ENCODE data around the gene CLIC5. TPM values are rescaled to one million over a fixed set of nuclear protein-coding genes. Genes with fewer than 3 reads are reported as not detected.

CLIC5 gene
- total RNA-seq, 2 experiments from 2014 or later: 0.03 to 0.08 TPM

- Histone ChIP-seq H3K9me2 (ENCODE audit: insufficient read depth, low read length) (no peaks in the 10 kb centered on the region), H4K20me1 (ENCODE audit: insufficient read depth, low read length) (no peaks in the 10 kb centered on the region), H3K4me1 (ENCODE audit: insufficient read depth, low read length, poor library complexity, severe bottlenecking) (no peaks in the 10 kb centered on the region), H3K36me3 (ENCODE audit: insufficient read depth, low read length) (no peaks in the 10 kb centered on the region), H3K79me2 (ENCODE audit: insufficient read depth, low read depth, low read length) (no peaks in the 10 kb centered on the region), H3K27ac (ENCODE audit: low read depth, low read length, poor library complexity, severe bottlenecking) (no peak overlapping the region), H3K9me3 (ENCODE audit: low read length) (no peaks in the 10 kb centered on the region), H3K4me3 (ENCODE audit: low read depth, low read length, poor library complexity, severe bottlenecking) (no peak overlapping the region), H3K4me2 (ENCODE audit: low read length) (no peak overlapping the region), H2AFZ (ENCODE audit: low read length) (no peak overlapping the region)
- ChIA-PET CTCF (ENCODE audit: unreplicated experiment) (no interaction called here), POLR2A (no interaction called here)
- no peak for DNase-seq (ENCODE audit: low spot score)
- intact Hi-C loops (cut with micrococcal nuclease; ENCODE audit: unreplicated experiment): no loop called here
- BruUV-seq (replicated peaks): no TSS peak
- TF ChIP-seq CTCF (conservative IDR thresholded peaks at IDR 0.05; ENCODE audit: low read length) (no peak), EZH2phosphoT487 (IDR thresholded peaks at IDR 0.05; ENCODE audit: borderline replicate concordance, low read depth, low read length) (no peak)
Measured at GRCh38 chr6:45838996-45839395, 176.7 kb downstream of the CLIC5 start.

- CTCF ChIA-PET (ENCODE audit: unreplicated experiment): no interaction called here
- no peaks in the 10 kb centered on the region for H3K9me2 ChIP-seq (ENCODE audit: insufficient read depth, low read length)
- intact Hi-C loops (cut with micrococcal nuclease; ENCODE audit: unreplicated experiment): no loop called here
- no peaks in the 10 kb centered on the region for H3K4me1 ChIP-seq (ENCODE audit: insufficient read depth, low read length, poor library complexity, severe bottlenecking)
- H4K20me1 ChIP-seq (ENCODE audit: insufficient read depth, low read length): no peaks in the 10 kb centered on the region
- H2AFZ ChIP-seq (ENCODE audit: low read length): no peak overlapping the region
- no peak overlapping the region for H3K4me3 ChIP-seq (ENCODE audit: low read depth, low read length, poor library complexity, severe bottlenecking)
- H3K9me3 ChIP-seq (ENCODE audit: low read length): no peaks in the 10 kb centered on the region
- no TSS peak for BruUV-seq (replicated peaks)
- TF ChIP-seq CTCF (conservative IDR thresholded peaks at IDR 0.05; ENCODE audit: low read length) (no peak), EZH2phosphoT487 (IDR thresholded peaks at IDR 0.05; ENCODE audit: borderline replicate concordance, low read depth, low read length) (no peak)
- POLR2A ChIA-PET: no interaction called here
- DNase-seq (ENCODE audit: low spot score): no peak
- H3K4me2 ChIP-seq (ENCODE audit: low read length): no peak overlapping the region
- H3K79me2 ChIP-seq (ENCODE audit: insufficient read depth, low read depth, low read length): no peaks in the 10 kb centered on the region
- H3K27ac ChIP-seq (ENCODE audit: low read depth, low read length, poor library complexity, severe bottlenecking): no peak overlapping the region
- H3K36me3 ChIP-seq (ENCODE audit: insufficient read depth, low read length): no peaks in the 10 kb centered on the region
Measured at GRCh38 chr6:45838451-45838850, 177.2 kb downstream of the CLIC5 start.

- Histone ChIP-seq H3K4me3 (ENCODE audit: low read depth, low read length, poor library complexity, severe bottlenecking) (no peak overlapping the region), H3K4me1 (ENCODE audit: insufficient read depth, low read length, poor library complexity, severe bottlenecking) (no peaks in the 10 kb centered on the region), H3K36me3 (ENCODE audit: insufficient read depth, low read length) (no peaks in the 10 kb centered on the region), H4K20me1 (ENCODE audit: insufficient read depth, low read length) (no peaks in the 10 kb centered on the region), H3K27ac (ENCODE audit: low read depth, low read length, poor library complexity, severe bottlenecking) (no peak overlapping the region), H2AFZ (ENCODE audit: low read length) (no peak overlapping the region), H3K9me2 (ENCODE audit: insufficient read depth, low read length) (no peaks in the 10 kb centered on the region), H3K9me3 (ENCODE audit: low read length) (no peaks in the 10 kb centered on the region), H3K4me2 (ENCODE audit: low read length) (no peak overlapping the region), H3K79me2 (ENCODE audit: insufficient read depth, low read depth, low read length) (no peaks in the 10 kb centered on the region)
- ChIA-PET POLR2A (no interaction called here), CTCF (ENCODE audit: unreplicated experiment) (no interaction called here)
- no TSS peak for BruUV-seq (replicated peaks)
- TF ChIP-seq CTCF (conservative IDR thresholded peaks at IDR 0.05; ENCODE audit: low read length): no peak
- no peak for TF ChIP-seq EZH2phosphoT487 (IDR thresholded peaks at IDR 0.05; ENCODE audit: borderline replicate concordance, low read depth, low read length)
- no peak for DNase-seq (ENCODE audit: low spot score)
- intact Hi-C loops (cut with micrococcal nuclease; ENCODE audit: unreplicated experiment): no loop called here
Measured at GRCh38 chr6:45837541-45838200, 178.0 kb downstream of the CLIC5 start.
